IMR-90 (cell line): ENCODE measurements around the gene CGB1. TPM values are rescaled to one million over a fixed set of nuclear protein-coding genes. Genes with fewer than 3 reads are reported as not detected.
A peak's percentile ranks its signal among the peaks of the same experiment; 100 is the strongest.

Experiments used
- ATAC-seq: fragments of 200-7000 bp; cut with Tn5 transposase; 2 replicates; pipeline ENCODE4 v1.9.1; 2020; ENCODE audit warnings: low read depth, mild to moderate bottlenecking, moderate library complexity
- BruUV-seq: library from RNA; stranded (reverse); fragments of 400-500 nt; replicated peaks from 2 replicates; lab custom pipeline; 2021; lab: Mats Ljungman, UMichigan
- CTCF ChIA-PET: fragments of 300-600 bp; formaldehyde crosslinking; extraction: SDS; loops from one replicate; lab custom pipeline; 2021; ENCODE audit warnings: antibody characterized with exemption; lab: Yijun Ruan, JAX
- POLR2A ChIA-PET: fragments of 300-600 bp; sonication (Branson Sonifier 250); formaldehyde crosslinking; loops from one replicate; lab custom pipeline; 2022; ENCODE audit warnings: antibody characterized with exemption; ENCODE audit not compliant: unreplicated experiment; lab: Charles Lee
- DNase-seq: peaks from one replicate; pipeline ENCODE4 v3.0.0; 2013
- H2AFZ ChIP-seq: replicated peaks from 2 replicates; pipeline ENCODE3; 2013; ENCODE audit warnings: low read length, mild to moderate bottlenecking; ENCODE audit not compliant: poor library complexity
- H2AK5ac ChIP-seq: 2 replicates; pipeline ENCODE4 v1.6.1; 2013; ENCODE audit warnings: low read depth, low read length, inconsistent platforms
- H2AK9ac ChIP-seq: replicated peaks from 2 replicates; pipeline ENCODE3; 2013; ENCODE audit warnings: mild to moderate bottlenecking, low read depth, low read length, moderate library complexity; ENCODE audit not compliant: poor library complexity
- H2BK120ac ChIP-seq: 2 replicates; pipeline ENCODE4 v1.6.1; 2013; ENCODE audit warnings: low read depth, low read length, inconsistent platforms
- H2BK15ac ChIP-seq: 3 replicates; pipeline ENCODE4 v1.6.1; 2013; ENCODE audit warnings: low read depth, low read length, inconsistent platforms
- H2BK20ac ChIP-seq: 2 replicates; pipeline ENCODE4 v1.6.1; 2013; ENCODE audit warnings: low read depth, mild to moderate bottlenecking, inconsistent platforms, low read length, moderate library complexity
- H2BK5ac ChIP-seq: 2 replicates; pipeline ENCODE4 v1.6.1; 2013; ENCODE audit warnings: mild to moderate bottlenecking, low read depth, low read length, inconsistent platforms; ENCODE audit not compliant: poor library complexity, severe bottlenecking
- H3K14ac ChIP-seq: replicated peaks from 2 replicates; pipeline ENCODE4 v1.6.1; 2013; ENCODE audit warnings: low read depth, low read length, inconsistent platforms
- H3K18ac ChIP-seq: 2 replicates; pipeline ENCODE4 v1.6.1; 2013; ENCODE audit warnings: low read depth, low read length, control low read depth
- H3K23ac ChIP-seq: 2 replicates; pipeline ENCODE4 v1.6.1; 2013; ENCODE audit warnings: low read depth, low read length, inconsistent platforms
- H3K27ac ChIP-seq: 2 replicates; pipeline ENCODE4 v1.5.1; 2013; ENCODE audit warnings: mild to moderate bottlenecking, control low read depth, low read length; ENCODE audit not compliant: insufficient read depth
- H3K27me3 ChIP-seq: 2 replicates; pipeline ENCODE4 v1.6.1; 2013; ENCODE audit warnings: low read length; ENCODE audit not compliant: control insufficient read depth, insufficient read depth
- H3K36me3 ChIP-seq: 2 replicates; pipeline ENCODE4 v1.6.1; 2013; ENCODE audit warnings: low read length, mixed read lengths; ENCODE audit not compliant: control insufficient read depth, insufficient read depth
- H3K4ac ChIP-seq: 2 replicates; pipeline ENCODE4 v1.6.1; 2013; ENCODE audit warnings: low read depth, low read length, inconsistent platforms
- H3K4me1 ChIP-seq: 2 replicates; pipeline ENCODE4 v1.6.1; 2013; ENCODE audit warnings: low read length, mixed read lengths; ENCODE audit not compliant: control insufficient read depth, insufficient read depth
- H3K4me2 ChIP-seq: 2 replicates; pipeline ENCODE4 v1.6.1; 2013; ENCODE audit warnings: low read depth, mild to moderate bottlenecking, control low read depth, low read length, moderate library complexity
- H3K4me3 ChIP-seq: 2 replicates; pipeline ENCODE4 v1.5.1; 2013; ENCODE audit warnings: low read depth, mild to moderate bottlenecking, control low read depth, low read length, moderate library complexity; ENCODE audit not compliant: insufficient read depth
- H3K56ac ChIP-seq: 2 replicates; pipeline ENCODE4 v1.6.1; 2013; ENCODE audit warnings: low read length, inconsistent platforms; ENCODE audit not compliant: insufficient read depth; ENCODE audit errors: extremely low read depth
- H3K79me1 ChIP-seq, 2 experiments: 2 replicates each; pipeline ENCODE4 v1.6.1; 2013; ENCODE audit warnings: low read length in 2 of 2, inconsistent platforms in 1 of 2, low read depth in 1 of 2
- H3K9ac ChIP-seq: 2 replicates; pipeline ENCODE4 v1.6.1; 2013; ENCODE audit warnings: low read depth, low read length, control low read depth
- H3K9me1 ChIP-seq: 2 replicates; pipeline ENCODE4 v1.6.1; 2013; ENCODE audit warnings: low read length, inconsistent platforms; ENCODE audit not compliant: insufficient read depth
- H3K9me3 ChIP-seq: 2 replicates; pipeline ENCODE4 v1.6.1; 2013; ENCODE audit warnings: low read length; ENCODE audit not compliant: control insufficient read depth, insufficient read depth
- H4K20me1 ChIP-seq: 2 replicates; pipeline ENCODE4 v1.6.1; 2013; ENCODE audit warnings: low read length, inconsistent platforms; ENCODE audit not compliant: insufficient read depth
- H4K5ac ChIP-seq: 2 replicates; pipeline ENCODE4 v1.6.1; 2013; ENCODE audit warnings: mild to moderate bottlenecking, low read depth, low read length, control low read depth
- H4K8ac ChIP-seq, 2 experiments: 2 replicates each; pipeline ENCODE4 v1.6.1; 2013; ENCODE audit warnings: low read depth in 2 of 2, low read length in 2 of 2, control low read depth in 1 of 2, inconsistent platforms in 1 of 2
- H4K91ac ChIP-seq: 2 replicates; pipeline ENCODE4 v1.6.1; 2013; ENCODE audit warnings: low read depth, low read length, inconsistent platforms; ENCODE audit not compliant: insufficient read depth
- CHD1 ChIP-seq: IDR thresholded peaks from 2 replicates; pipeline ENCODE4 v1.6.1; 2012; ENCODE audit warnings: low read depth, low read length, improper control_type of control experiment
- CTCF ChIP-seq: conservative IDR thresholded peaks from 2 replicates; pipeline ENCODE4 v1.5.1; 2012; ENCODE audit warnings: mild to moderate bottlenecking, low read depth, low read length, improper control_type of control experiment
- ELK1 ChIP-seq: fragments of 150-350 bp; IDR thresholded peaks from 2 replicates; pipeline ENCODE4 v1.6.1; 2016; ENCODE audit warnings: low read depth, mild to moderate bottlenecking, low read length, moderate library complexity, borderline replicate concordance
- MXI1 ChIP-seq: IDR thresholded peaks from 2 replicates; pipeline ENCODE4 v1.6.1; 2012; ENCODE audit warnings: low read depth, mild to moderate bottlenecking, low read length, moderate library complexity, borderline replicate concordance
- NFE2L2 ChIP-seq: fragments of 150-350 bp; IDR thresholded peaks from 2 replicates; pipeline ENCODE4 v1.6.1; 2016; ENCODE audit warnings: low read depth, mild to moderate bottlenecking, low read length
- RFX5 ChIP-seq: IDR thresholded peaks from 2 replicates; pipeline ENCODE4 v1.8.0; 2012; ENCODE audit warnings: low read depth, mild to moderate bottlenecking, low read length, moderate library complexity
- USF2 ChIP-seq: fragments of 150-350 bp; IDR thresholded peaks from 2 replicates; pipeline ENCODE4 v1.6.1; 2017; ENCODE audit warnings: mild to moderate bottlenecking, antibody characterized with exemption, low read length, low read depth
- WGBS, 2 experiments: methylation state at CpG; one replicate each; pipeline versions ENCODE4 v1.1.5 to v1.1.7; 2013; ENCODE audit warnings: missing lambda C conversion rate in 2 of 2; ENCODE audit not compliant: insufficient read length in 1 of 2; ENCODE audit errors: extremely low coverage in 2 of 2; 5-methylcytosine and 5-hydroxymethylcytosine counted together
- dilution Hi-C: fragments of 300-500 bp; cut with HindIII; formaldehyde crosslinking; loops from one replicate; pipeline ENCODE4 v1.14.3; 2018; ENCODE audit warnings: low sequenced_read_pairs; ENCODE audit not compliant: unreplicated experiment
- in situ Hi-C: fragments of 300-500 bp; cut with MboI; formaldehyde crosslinking; loops from 3 replicates; pipeline ENCODE4 v1.14.3; 2019; ENCODE audit warnings: low sequenced_read_pairs, inconsistent platforms, mixed read lengths
- intact Hi-C: fragments of 100-400 bp; cut with micrococcal nuclease; formaldehyde crosslinking; loops from 2 replicates; pipeline ENCODE4 v1.10.0; 2022
- polyA plus RNA-seq, 3 experiments: library from polyadenylated mRNA; depleted of rRNA; stranded (reverse); fragments of >200 nt; gene quantifications; 2 replicates each; pipeline ENCODE4 v1.2.3, GENCODE V29; 2012; ENCODE audit warnings: low replicate concordance in 1 of 3
- total RNA-seq: library from RNA; depleted of rRNA; stranded (reverse); fragments of >200 nt; gene quantifications from 2 replicates; pipeline ENCODE4 v1.2.3, GENCODE V29; 2012

Gene CGB1
- total and polyA plus RNA-seq, 2 of the 4 experiments (the other 2 are of a cell fraction): not detected

GRCh38 chr19:48992581-48993174, 44.0 kb downstream of the CGB1 start:
- Histone ChIP-seq H3K27me3 (no peaks in the 10 kb centered on the region), H3K18ac (peak overlapping the region; percentile 14; the same call in 1 of the 2 replicates), H3K9ac (peak overlapping the region; percentile 92), H4K20me1 (peaks cover 20% of the 10 kb centered on the region), H4K5ac (peak overlapping the region; percentile 41; the same call in 1 of the 2 replicates), H2BK120ac (peak overlapping the region; percentile 39; the same call in 1 of the 2 replicates), H3K4me3 (peak overlapping the region; percentile 78), H2AK9ac (peak overlapping the region; percentile 94), H3K23ac (peak overlapping the region; percentile 94), H3K9me1 (0 out of 2 replicates have a peak, but pooled peaks cover 3% of the 10 kb centered on the region), H4K91ac (peak overlapping the region; percentile 91), H3K79me1 (peaks cover 21 to 72% of the 10 kb centered on the region in 2 experiments), H3K56ac (peak overlapping the region; percentile 63), H2BK15ac (0 out of 3 replicates have a peak overlapping the region, but pooled peaks have one; percentile 12), H3K14ac (peak overlapping the region; percentile 93), H3K9me3 (no peaks in the 10 kb centered on the region), H3K36me3 (peaks cover 18% of the 10 kb centered on the region), H4K8ac (peak overlapping the region; percentile 48 to 64), H2AFZ (peak overlapping the region; percentile 88), H2AK5ac (peak overlapping the region; percentile 93), H2BK5ac (peak overlapping the region; percentile 77), H3K4me2 (peak overlapping the region; percentile 89), H3K27ac (peak overlapping the region; percentile 85), H3K4ac (peak overlapping the region; percentile 93), H3K4me1 (peaks cover 12% of the 10 kb centered on the region), H2BK20ac (no peak overlapping the region)
- POLR2A ChIA-PET: interaction anchor here (0.9 to 1.1 kb wide), 2 partner anchors 25 to 118 kb away, joined by 3 read pairs; no protein-coding TSS in a partner anchor
- no peak for TF ChIP-seq CTCF
- peak; percentile 18; the same call in 1 of the 2 replicates for TF ChIP-seq MXI1
- no peak for TF ChIP-seq USF2
- TF ChIP-seq RFX5: no peak
- no peak for TF ChIP-seq ELK1
- TF ChIP-seq CHD1: 0 out of 2 replicates have a peak, but pooled peaks have one; percentile 29
- TF ChIP-seq NFE2L2: no peak
- in situ Hi-C loops (no loop called here), dilution Hi-C loops (no loop called here), intact Hi-C loops (loop anchor here (5.0 to 10.0 kb wide), 3 partner anchors 65 to 212 kb away; partner anchors contain the start of genes CGB7 and KCNA7)
- no TSS peak for BruUV-seq
- ATAC-seq (no peak), DNase-seq (no peak)
- 0% methylated on average over 5 of the region's 20 CpGs; no CpG with 5 or more reads in 1 of the 2 experiments for WGBS, 2 experiments
- CTCF ChIA-PET: interaction anchor here (0.8 to 1.9 kb wide), 10 partner anchors 9 to 277 kb away, joined by 3 to 9 read pairs (median 5); no protein-coding TSS in a partner anchor
